HG03159 (cell line): Measurements from ENCODE around the gene PRKG1.

Experiments used
- ATAC-seq: cut with Tn5 transposase; IDR thresholded peaks from one replicate; pipeline ENCODE4 v1.9.1; 2021; ENCODE audit warnings: mild to moderate bottlenecking, moderate library complexity; ENCODE audit not compliant: unreplicated experiment

The PRKG1 gene

GRCh38 chr10:51843966-51844365, 769.7 kb downstream of the PRKG1 start:
- no peak for ATAC-seq

- no peak for ATAC-seq
These were observed 772.7 kb downstream of the PRKG1 start for GRCh38 chr10:51846856-51847506.

GRCh38 chr10:51852297-51852696, 778.0 kb downstream of the PRKG1 start:
- ATAC-seq = no peak

GRCh38 chr10:51857305-51857704, 783.0 kb downstream of the PRKG1 start:
- ATAC-seq = no peak

GRCh38 chr10:51860257-51860656, 786.0 kb downstream of the PRKG1 start:
- peak; percentile 61 for ATAC-seq

- ATAC-seq = no peak
These were observed 786.8 kb downstream of the PRKG1 start for GRCh38 chr10:51861051-51861450.

- ATAC-seq = no peak
These were observed 787.4 kb downstream of the PRKG1 start for GRCh38 chr10:51861731-51862130.

- ATAC-seq = no peak
These were observed 787.9 kb downstream of the PRKG1 start for GRCh38 chr10:51862149-51862548.

- ATAC-seq = no peak
These were observed 793.7 kb downstream of the PRKG1 start for GRCh38 chr10:51867956-51868355.

- ATAC-seq = no peak
These were observed 799.8 kb downstream of the PRKG1 start for GRCh38 chr10:51874131-51874530.

- ATAC-seq = no peak
These were observed 801.3 kb downstream of the PRKG1 start for GRCh38 chr10:51875610-51876009.

- no peak for ATAC-seq
These were observed 802.2 kb downstream of the PRKG1 start for GRCh38 chr10:51876503-51876902.

- ATAC-seq = no peak
These were observed 802.7 kb downstream of the PRKG1 start for GRCh38 chr10:51876979-51877378.

- no peak for ATAC-seq
These were observed 803.3 kb downstream of the PRKG1 start for GRCh38 chr10:51877636-51878035.

GRCh38 chr10:51878695-51879094, 804.4 kb downstream of the PRKG1 start:
- peak; percentile 18 for ATAC-seq

- peak; percentile 85 for ATAC-seq
These were observed 805.0 kb downstream of the PRKG1 start for GRCh38 chr10:51879238-51879637.

- no peak for ATAC-seq
These were observed 806.9 kb downstream of the PRKG1 start for GRCh38 chr10:51881213-51881612.

- no peak for ATAC-seq
These were observed 812.3 kb downstream of the PRKG1 start for GRCh38 chr10:51886438-51887068.

- no peak for ATAC-seq
These were observed 814.0 kb downstream of the PRKG1 start for GRCh38 chr10:51888263-51888662.

- ATAC-seq = no peak
These were observed 818.0 kb downstream of the PRKG1 start for GRCh38 chr10:51892313-51892712.

- peak; percentile 87 for ATAC-seq
These were observed 818.8 kb downstream of the PRKG1 start for GRCh38 chr10:51892965-51893658.
